Fibroblast of lung (primary cell): Measurements from ENCODE around the gene PBX4. TPM values are rescaled to one million over a fixed set of nuclear protein-coding genes. Genes with fewer than 3 reads are reported as not detected.

Experiments
- DNase-seq, 2 donors: peaks; one replicate each; pipeline versions ENCODE4 v3.0.0 to v3.0.0-alpha.2; 2010; ENCODE audit warnings: low read depth in 2 of 2
- H2AFZ ChIP-seq: 2 replicates; pipeline ENCODE4 v1.5.1; 2012; ENCODE audit warnings: low read length, control low read depth, inconsistent platforms
- H3K27ac ChIP-seq: 2 replicates; pipeline ENCODE4 v1.5.1; 2011; ENCODE audit warnings: low read length, control low read depth; ENCODE audit not compliant: insufficient read depth
- H3K27me3 ChIP-seq: 2 replicates; pipeline ENCODE4 v1.5.1; 2011; ENCODE audit warnings: mild to moderate bottlenecking, low read length; ENCODE audit not compliant: control insufficient read depth, insufficient read depth
- H3K36me3 ChIP-seq: 2 replicates; pipeline ENCODE4 v1.5.1; 2011; ENCODE audit warnings: low read length; ENCODE audit not compliant: control insufficient read depth, insufficient read depth
- H3K4me1 ChIP-seq: 2 replicates; pipeline ENCODE4 v1.5.1; 2011; ENCODE audit warnings: low read length; ENCODE audit not compliant: control insufficient read depth, insufficient read depth; ENCODE audit errors: extremely low read depth
- H3K4me2 ChIP-seq: 2 replicates; pipeline ENCODE4 v1.5.1; 2011; ENCODE audit warnings: low read length, control low read depth; ENCODE audit not compliant: insufficient read depth; ENCODE audit errors: extremely low read depth
- H3K4me3 ChIP-seq, 4 experiments: fragments of 200-600 bp in 1 of 4; sonication (generic) in 1 of 4; replicated peaks in 1 of 4; 2 replicates each; pipeline ENCODE4 v1.5.1; 2011 to 2016; ENCODE audit warnings: low read length in 4 of 4, low read depth in 3 of 4, mild to moderate bottlenecking in 3 of 4, control low read depth in 2 of 4, inconsistent platforms in 1 of 4, mixed read lengths in 1 of 4; ENCODE audit not compliant: insufficient read depth in 1 of 4; ENCODE audit errors: control extremely low read depth in 1 of 4
- H3K79me2 ChIP-seq: 2 replicates; pipeline ENCODE4 v1.5.1; 2012; ENCODE audit warnings: mild to moderate bottlenecking, low read length, inconsistent platforms; ENCODE audit not compliant: control insufficient read depth, insufficient read depth
- H3K9ac ChIP-seq: 2 replicates; pipeline ENCODE4 v1.5.1; 2011; ENCODE audit warnings: mild to moderate bottlenecking, low read length, control low read depth; ENCODE audit not compliant: insufficient read depth
- H3K9me3 ChIP-seq: 2 replicates; pipeline ENCODE4 v1.5.1; 2012; ENCODE audit warnings: low read depth, low read length; ENCODE audit not compliant: control insufficient read depth, insufficient read depth
- H4K20me1 ChIP-seq: 2 replicates; pipeline ENCODE4 v1.5.1; 2011; ENCODE audit warnings: low read length; ENCODE audit not compliant: control insufficient read depth, insufficient read depth; ENCODE audit errors: extremely low read depth
- EZH2 ChIP-seq: IDR thresholded peaks from 2 replicates; pipeline ENCODE4 v1.5.1; 2012; ENCODE audit warnings: low read length, control low read depth, mild to moderate bottlenecking; ENCODE audit errors: missing control alignments
- polyA plus RNA-seq, 2 donors: library from polyadenylated mRNA; depleted of rRNA in 1 of 2; stranded (reverse) in 1 of 2; unstranded in 1 of 2; fragments of >200 nt; gene quantifications; 2 replicates each; pipeline ENCODE4 v1.2.1, GENCODE V29; 2011 to 2012; ENCODE audit warnings: missing spikeins in 1 of 2
- total RNA-seq: library from RNA; depleted of rRNA; stranded (reverse); fragments of >200 nt; gene quantifications from 2 replicates; pipeline ENCODE4 v1.2.1, GENCODE V29; 2014
- TF ChIP-seq, protein P1 (sequence below), 2 donors: IDR thresholded peaks in 1 of 2; conservative IDR thresholded peaks in 1 of 2; 1 replicate in 1 of 2; 2 replicates in 1 of 2; pipeline ENCODE4 v1.5.1; 2011 to 2012; ENCODE audit warnings: low read length in 2 of 2, control low read depth in 1 of 2, inconsistent platforms in 1 of 2, low read depth in 1 of 2, mild to moderate bottlenecking in 1 of 2

PBX4 gene
- total and polyA plus RNA-seq, 2 donors (not counting 1 experiment from before 2014, with no cell fraction given), result 0.39 to 1.7 TPM

- peak in 1 of 2 donors; percentile 10 for DNase-seq
- Histone ChIP-seq H3K4me3 (peak within 1 kb of the TSS in 2 of 4 experiments; percentile 12 to 41), H3K9ac (no peak within 1 kb of the TSS)
Measured at GRCh38 chr19:19627621-19628500, 9.4 kb upstream of the PBX4 start, which contains the start of gene LPAR2. Gene LPAR2, minus strand, starts transcription at chr19:19628220. Its CDS starts 945 bp downstream, at chr19:19627275.

DNA sequence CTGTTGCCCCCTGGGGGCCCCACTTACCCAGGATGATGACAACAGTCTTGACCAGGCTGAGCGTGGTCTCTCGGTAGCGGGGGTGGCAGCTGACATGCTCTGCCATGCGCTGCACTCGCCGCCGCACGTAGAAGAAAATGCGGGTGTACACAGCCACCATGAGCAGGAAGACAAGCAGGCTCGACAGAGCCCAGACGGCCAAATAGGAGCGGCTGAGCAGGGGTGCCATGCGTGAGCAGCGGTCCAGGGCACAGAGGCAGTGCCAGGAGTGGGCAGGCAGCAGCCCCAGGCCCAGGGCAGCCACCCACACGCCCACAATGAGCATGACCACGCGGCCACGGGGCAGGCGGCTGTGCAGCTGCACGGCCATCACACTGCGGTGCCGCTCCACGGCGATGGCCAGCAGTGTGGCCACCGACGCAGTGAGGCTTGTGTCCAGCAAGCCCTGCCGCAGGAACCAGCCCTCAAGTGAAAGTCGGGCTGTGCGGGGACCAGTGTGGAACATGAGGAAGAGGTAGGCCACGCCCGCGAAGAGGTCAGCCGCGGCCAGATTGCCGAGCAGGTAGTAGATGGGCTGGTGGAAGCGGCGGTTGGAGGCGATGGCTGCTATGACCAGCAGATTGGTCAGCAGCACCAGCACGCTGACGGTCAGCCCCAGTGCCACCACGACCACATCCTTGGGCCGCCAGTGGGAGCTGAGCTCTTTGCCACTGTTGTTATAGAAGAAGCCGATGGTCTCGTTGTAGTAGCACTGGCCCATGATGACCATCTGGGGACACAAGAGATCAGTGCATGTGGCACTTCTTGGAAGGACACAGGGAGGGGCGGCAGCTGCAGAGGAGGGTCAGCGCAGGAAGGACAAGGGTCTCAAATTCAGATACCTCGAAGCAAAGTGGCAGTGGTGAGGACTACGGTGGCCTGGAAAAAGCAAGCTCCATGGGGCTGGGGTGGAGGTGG lies 8.3 kb upstream of the PBX4 start:
- no peak overlapping the region for H3K9ac ChIP-seq
- DNase-seq, result no peak
- no peaks in the 10 kb centered on the region for H4K20me1 ChIP-seq
- no peak overlapping the region for H3K27ac ChIP-seq
- no peak overlapping the region for H3K4me3 ChIP-seq
- H3K4me1 ChIP-seq, result no peaks in the 10 kb centered on the region
- H3K4me2 ChIP-seq, result no peak overlapping the region
- H3K9me3 ChIP-seq, result no peaks in the 10 kb centered on the region
- H2AFZ ChIP-seq, result no peak overlapping the region
- H3K36me3 ChIP-seq, result no peaks in the 10 kb centered on the region
- TF ChIP-seq, protein P1, sequence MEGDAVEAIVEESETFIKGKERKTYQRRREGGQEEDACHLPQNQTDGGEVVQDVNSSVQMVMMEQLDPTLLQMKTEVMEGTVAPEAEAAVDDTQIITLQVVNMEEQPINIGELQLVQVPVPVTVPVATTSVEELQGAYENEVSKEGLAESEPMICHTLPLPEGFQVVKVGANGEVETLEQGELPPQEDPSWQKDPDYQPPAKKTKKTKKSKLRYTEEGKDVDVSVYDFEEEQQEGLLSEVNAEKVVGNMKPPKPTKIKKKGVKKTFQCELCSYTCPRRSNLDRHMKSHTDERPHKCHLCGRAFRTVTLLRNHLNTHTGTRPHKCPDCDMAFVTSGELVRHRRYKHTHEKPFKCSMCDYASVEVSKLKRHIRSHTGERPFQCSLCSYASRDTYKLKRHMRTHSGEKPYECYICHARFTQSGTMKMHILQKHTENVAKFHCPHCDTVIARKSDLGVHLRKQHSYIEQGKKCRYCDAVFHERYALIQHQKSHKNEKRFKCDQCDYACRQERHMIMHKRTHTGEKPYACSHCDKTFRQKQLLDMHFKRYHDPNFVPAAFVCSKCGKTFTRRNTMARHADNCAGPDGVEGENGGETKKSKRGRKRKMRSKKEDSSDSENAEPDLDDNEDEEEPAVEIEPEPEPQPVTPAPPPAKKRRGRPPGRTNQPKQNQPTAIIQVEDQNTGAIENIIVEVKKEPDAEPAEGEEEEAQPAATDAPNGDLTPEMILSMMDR (conservative IDR thresholded peaks at IDR 0.05 in 1 of 2, IDR thresholded peaks at IDR 0.05 in 1 of 2; ENCODE audit: low read depth in 1 of 2, low read length in 2 of 2), result no peak
- TF ChIP-seq EZH2, result no peak
- H3K79me2 ChIP-seq, result no peaks in the 10 kb centered on the region
- H3K27me3 ChIP-seq, result no peaks in the 10 kb centered on the region

More at GRCh38 chr19:19627621-19628500, 9.4 kb upstream of the PBX4 start, which contains the start of gene LPAR2:
- Histone ChIP-seq H3K4me2 (no peak within 1 kb of the TSS), H3K4me1 (no peaks in the 10 kb centered on the region), H3K27ac (no peak within 1 kb of the TSS), H3K79me2 (no peaks in the 10 kb centered on the region), H4K20me1 (no peaks in the 10 kb centered on the region), H3K9me3 (no peaks in the 10 kb centered on the region), H3K27me3 (no peaks in the 10 kb centered on the region), H2AFZ (no peak within 1 kb of the TSS), H3K36me3 (no peaks in the 10 kb centered on the region)
- TF ChIP-seq, protein P1 (conservative IDR thresholded peaks at IDR 0.05 in 1 of 2, IDR thresholded peaks at IDR 0.05 in 1 of 2; ENCODE audit: low read depth in 1 of 2, low read length in 2 of 2), result no peak
- TF ChIP-seq EZH2, result no peak
